Activated CD4-positive, alpha-beta T cell treated with anti-CD3 and anti-CD28 coated beads for 24 hours (primary cell): ENCODE measurements around the gene KRTAP4-1.
"Not testable (repeated sequence)": the region's sequence is repeated elsewhere in the genome, so short reads cannot be mapped to it uniquely, and the experiment has no call there.

Source experiments
- DNase-seq, 2 donors: peaks; one replicate each; pipeline ENCODE4 v3.0.0-alpha.2; 2020; ENCODE audit warnings: low read depth in 2 of 2

Gene KRTAP4-1

DNA sequence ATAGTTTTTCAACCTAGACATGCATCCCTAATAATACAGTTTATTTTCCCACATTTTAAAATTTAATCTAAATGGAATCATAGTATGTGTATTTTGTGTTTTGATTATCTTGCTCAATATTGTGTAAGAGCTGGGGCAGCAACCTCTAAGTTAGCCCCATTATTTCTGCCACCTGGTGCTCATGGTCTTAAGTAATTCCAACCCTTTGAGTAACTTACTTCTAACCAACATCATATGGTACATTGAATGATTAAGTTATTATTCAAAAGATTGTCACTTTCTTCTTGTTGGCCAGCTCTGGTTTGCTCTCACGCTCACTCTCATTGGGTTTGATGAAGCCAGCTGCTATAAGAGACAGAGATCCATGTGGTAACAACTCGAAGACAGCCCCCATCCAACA is 12.8 kb downstream of the KRTAP4-1 start:
- DNase-seq, result no peak

GRCh38 chr17:41168121-41168520 is 16.6 kb downstream of the KRTAP4-1 start, which contains the start of gene KRTAP4-3:
Gene KRTAP4-3, minus strand, starts transcription at chr17:41168221. Its CDS starts 49 bp downstream, at chr17:41168172.
- DNase-seq, result no peak

DNA sequence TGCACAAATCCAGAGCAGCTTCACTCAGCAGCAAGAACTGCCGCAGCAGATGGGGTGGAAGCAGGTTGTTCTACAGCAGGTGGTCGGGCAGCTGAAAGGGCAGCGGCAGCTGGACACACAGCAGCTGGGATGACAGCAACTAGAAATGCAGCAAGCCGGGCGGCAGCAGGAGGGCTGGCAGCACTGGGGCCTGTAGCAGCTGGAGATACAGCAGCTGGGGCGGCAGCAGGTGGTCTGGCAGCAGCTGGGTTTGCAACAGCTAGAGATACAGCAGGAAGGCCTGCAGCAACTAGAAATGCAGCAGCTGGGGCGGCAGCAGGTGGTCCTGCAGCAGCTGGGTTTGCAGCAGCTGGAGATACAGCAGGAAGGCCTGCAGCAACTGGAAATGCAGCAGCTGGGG is 17.1 kb downstream of the KRTAP4-1 start:
- DNase-seq, result no peak

DNA sequence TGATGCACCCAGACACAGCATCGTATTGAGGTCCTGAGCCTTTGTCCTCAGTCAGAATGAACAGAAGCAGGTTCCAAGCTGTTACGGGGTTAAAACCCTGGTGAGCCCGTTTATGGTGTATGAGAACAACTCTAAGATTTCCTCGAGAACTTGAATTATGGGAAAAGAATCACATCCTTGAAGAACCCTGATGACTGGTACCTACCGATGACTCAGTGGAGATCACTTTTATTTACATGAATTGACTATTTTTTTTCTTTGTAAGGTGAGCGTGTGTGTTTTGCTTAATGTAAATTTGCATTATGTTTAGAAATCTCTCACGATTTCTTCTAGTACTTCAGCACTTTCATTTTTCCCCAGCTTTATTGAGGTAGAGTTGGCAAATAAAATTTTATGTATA is 20.9 kb downstream of the KRTAP4-1 start:
- no peak for DNase-seq

- DNase-seq, result no peak
Observed at GRCh38 chr17:41160648-41161047, 24.1 kb downstream of the KRTAP4-1 start, which contains the start of gene KRTAP4-4. Gene KRTAP4-4, minus strand, starts transcription at chr17:41160748. Its CDS starts 57 bp downstream, at chr17:41160691.

- not testable (repeated sequence) for DNase-seq
Observed at GRCh38 chr17:41160190-41160589, 24.5 kb downstream of the KRTAP4-1 start.

GRCh38 chr17:41153856-41154255 is 30.9 kb downstream of the KRTAP4-1 start:
- no peak for DNase-seq

- no peak for DNase-seq
Observed at GRCh38 chr17:41151525-41151924, 33.2 kb downstream of the KRTAP4-1 start.

GRCh38 chr17:41150026-41150425 is 34.7 kb downstream of the KRTAP4-1 start:
- no peak for DNase-seq

DNA sequence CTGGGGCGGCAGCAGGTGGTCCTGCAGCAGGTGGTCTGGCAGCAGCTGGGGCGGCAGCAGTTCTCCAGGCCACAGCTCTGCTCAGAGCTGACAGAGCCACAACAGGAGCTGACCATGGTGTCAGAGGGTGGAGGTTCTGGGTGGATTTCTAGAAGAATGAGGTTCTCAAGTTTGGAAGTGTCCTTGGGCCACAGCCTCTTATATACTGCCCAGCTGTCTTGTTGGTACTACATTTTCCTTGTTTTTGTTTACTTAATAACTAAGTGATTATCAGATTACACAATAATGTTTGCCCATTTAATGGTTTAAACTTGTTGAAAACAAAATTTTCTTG is 35.1 kb downstream of the KRTAP4-1 start, which contains the start of gene KRTAP4-5:
Gene KRTAP4-5, minus strand, starts transcription at position 174 of the 334 bp plus-strand sequence. Its CDS starts 58 bp downstream, at position 116.
- no peak for DNase-seq

GRCh38 chr17:41148971-41149651 is 35.6 kb downstream of the KRTAP4-1 start:
- DNase-seq, result not testable (repeated sequence)

GRCh38 chr17:41147531-41148204 is 37.0 kb downstream of the KRTAP4-1 start:
- no peak for DNase-seq

GRCh38 chr17:41145261-41145660 is 39.5 kb downstream of the KRTAP4-1 start:
- no peak for DNase-seq

DNA sequence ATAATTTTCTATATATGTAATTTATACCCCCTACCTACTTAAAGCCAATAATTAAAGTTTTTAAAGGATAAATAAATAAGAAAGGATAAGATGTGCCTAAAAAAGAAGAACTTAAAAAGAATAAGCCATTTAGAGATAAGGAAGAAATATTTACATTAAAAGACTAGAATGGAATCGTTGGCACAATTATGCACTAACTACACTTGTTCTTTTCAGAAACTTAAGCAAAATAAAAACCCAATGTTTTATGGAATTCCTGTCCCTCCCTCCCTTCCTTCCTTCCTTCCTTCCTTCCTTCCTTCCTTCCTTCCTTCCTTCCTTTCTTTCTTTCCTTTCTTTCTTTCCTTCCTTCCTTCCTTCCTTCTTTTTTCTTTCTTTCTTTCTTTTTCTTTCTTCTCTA is 39.9 kb downstream of the KRTAP4-1 start:
- no peak for DNase-seq

DNA sequence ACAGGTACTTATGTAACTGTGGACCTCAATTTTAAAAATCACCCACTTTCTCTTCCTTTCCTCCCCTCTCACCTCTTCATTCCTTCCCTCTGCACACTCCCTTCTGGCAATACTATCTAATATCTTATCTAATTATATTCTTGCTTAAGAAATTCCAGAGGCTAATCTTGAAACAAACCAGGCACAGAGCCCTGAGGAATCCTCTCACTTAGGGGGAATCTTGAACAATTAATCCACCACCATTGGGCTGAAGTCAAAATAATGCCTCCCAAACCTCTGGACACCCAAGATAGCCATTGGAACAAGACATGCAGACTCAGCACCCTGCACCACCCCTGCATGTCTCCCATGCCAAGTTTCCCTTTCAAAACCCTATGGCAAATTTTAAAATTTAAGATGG is 43.4 kb downstream of the KRTAP4-1 start:
- DNase-seq, result no peak

DNA sequence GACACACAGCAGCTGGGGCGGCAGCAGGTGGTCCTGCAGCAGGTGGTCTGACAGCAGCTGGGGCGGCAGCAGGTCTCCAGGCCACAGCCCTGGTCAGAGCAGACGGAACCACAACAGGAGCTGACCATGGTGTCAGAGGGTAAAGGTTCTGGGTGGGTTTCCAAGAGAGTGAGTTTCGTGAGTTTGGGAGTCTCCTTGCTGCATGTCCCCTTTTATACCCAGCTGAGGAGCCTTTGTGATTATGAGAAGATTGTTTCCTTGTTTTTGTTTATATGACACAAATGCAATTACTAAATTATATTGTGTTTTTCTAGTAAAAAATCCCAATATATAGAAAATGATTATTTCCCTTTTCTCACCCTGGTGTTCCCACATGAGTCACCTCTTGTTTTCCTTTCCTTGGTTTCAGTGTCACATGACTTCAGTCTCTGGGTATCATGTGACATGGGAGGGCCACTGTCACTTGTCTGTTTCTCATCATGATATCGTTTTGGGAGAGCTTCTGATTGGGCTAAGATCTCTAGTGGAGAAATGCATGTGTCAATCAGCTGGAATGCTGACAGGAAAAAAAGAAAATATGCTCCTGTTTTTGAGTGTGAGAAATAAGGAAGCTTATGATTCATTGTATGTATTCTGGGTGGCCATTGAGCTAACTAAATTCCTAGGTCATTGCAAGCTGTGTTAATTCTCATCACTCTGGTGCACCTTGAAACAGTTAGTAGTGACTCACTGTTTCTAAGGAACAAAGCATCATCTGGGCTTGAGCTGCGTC is 44.2 kb downstream of the KRTAP4-1 start, which contains the start of gene KRTAP4-6:
Gene KRTAP4-6, minus strand, starts transcription at position 185 of the 772 bp plus-strand sequence. Its CDS starts 57 bp downstream, at position 128.
- no peak for DNase-seq

DNA sequence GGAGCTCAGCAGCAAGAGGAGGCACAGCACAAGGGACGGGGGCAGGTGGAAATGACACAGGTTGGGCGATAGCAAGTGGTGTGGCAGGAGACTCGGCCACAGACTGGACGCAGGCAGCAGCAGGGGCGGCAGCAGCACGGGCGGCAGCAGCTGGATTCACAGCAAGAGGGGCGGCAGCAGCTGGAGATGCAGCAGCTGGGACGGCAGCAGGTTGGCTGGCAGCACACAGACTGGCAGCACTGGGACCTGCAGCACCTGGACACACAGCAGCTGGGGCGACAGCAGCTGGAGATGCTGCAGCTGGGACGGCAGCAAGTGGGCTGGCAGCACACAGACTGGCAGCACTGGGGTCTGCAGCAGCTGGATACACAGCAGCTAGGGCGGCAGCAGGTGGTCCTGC is 44.8 kb downstream of the KRTAP4-1 start:
- not testable (repeated sequence) for DNase-seq
